Cardiac ventricle fibroblast (primary cell): ENCODE data around the gene FCMR. TPM values are rescaled to one million over a fixed set of nuclear protein-coding genes. Genes with fewer than 3 reads are reported as not detected.

Source experiments
- total RNA-seq: library from RNA; depleted of rRNA; stranded (reverse); fragments of >200 nt; gene quantifications from 2 replicates; pipeline ENCODE4 v1.2.3, GENCODE V29; 2015

The FCMR gene, protein sequence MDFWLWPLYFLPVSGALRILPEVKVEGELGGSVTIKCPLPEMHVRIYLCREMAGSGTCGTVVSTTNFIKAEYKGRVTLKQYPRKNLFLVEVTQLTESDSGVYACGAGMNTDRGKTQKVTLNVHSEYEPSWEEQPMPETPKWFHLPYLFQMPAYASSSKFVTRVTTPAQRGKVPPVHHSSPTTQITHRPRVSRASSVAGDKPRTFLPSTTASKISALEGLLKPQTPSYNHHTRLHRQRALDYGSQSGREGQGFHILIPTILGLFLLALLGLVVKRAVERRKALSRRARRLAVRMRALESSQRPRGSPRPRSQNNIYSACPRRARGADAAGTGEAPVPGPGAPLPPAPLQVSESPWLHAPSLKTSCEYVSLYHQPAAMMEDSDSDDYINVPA
- 1.3 and 1.6 TPM in 2 replicates for total RNA-seq

DNA sequence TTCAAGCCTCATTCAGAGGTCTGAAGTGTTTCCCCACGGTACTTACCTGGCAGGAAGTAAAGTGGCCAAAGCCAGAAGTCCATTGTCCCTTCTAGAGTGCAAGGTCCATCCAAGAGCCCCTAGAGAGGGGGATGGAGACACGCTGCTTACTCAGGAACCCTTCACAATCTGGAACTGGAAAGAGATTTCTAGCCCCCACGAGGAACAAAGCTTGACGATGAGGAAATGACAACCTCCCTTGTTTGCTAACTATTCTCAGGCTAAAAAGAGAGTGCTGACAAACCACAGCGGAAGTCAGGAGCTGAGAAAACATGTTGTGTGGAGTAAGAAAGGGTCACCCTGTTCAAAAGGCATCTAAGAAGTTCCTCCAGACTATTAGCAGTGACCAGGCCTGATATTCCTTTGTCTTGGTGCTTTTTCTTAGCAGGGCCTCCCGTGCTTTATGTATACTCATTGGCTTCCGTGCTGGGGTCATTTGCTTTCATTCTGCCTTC is at the start of gene FCMR:
Gene FCMR (minus strand): TSS at position 170 of the 494 bp plus-strand sequence. CDS start 87 bp downstream, at position 83.

DNA sequence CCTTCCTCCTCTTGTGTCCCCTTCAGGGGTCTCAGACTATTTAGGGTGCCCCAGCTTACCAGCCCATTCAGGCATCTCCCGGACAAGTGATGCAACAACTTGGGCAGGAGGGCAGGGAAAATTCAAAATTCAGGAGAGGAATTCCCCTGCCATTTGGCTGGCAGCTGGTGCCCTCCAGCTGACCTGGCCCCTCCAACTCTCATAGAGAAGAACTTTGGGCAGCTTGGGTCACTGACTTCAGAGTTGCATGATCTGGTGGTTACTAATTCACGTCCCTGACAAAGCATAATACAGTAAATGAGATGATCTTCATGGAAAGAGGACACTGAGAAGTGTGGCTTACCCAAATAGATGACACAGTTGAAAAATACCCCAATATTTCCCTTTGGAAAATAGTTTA is 48.7 kb upstream of the FCMR start, which contains the start of gene FCAMR:
Gene FCAMR (minus strand): TSS at position 15 of the 400 bp plus-strand sequence. CDS start 335 bp downstream, outside the sequence.

DNA sequence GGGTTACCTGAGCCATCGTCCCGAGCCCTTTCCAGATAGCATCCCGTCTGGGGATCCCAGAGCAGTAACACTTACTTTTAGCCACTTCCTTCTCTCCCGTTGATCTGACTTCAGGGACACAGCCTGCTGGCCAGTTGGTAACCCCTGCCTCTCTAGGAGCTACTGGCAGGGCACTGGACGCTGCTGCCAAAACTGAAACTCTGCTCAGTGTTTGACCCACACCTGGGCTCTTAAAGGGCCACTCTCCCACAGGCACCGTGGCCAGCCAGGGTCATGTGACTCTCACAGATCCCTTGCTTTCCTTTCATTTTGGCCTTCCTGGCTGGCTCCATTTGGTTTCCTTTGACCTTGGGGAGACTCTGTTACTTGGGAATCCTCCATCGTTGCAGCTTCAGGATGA is 24.5 kb upstream of the FCMR start, which contains the start of gene PIGR:
Gene PIGR (minus strand): TSS at position 206 of the 400 bp plus-strand sequence. CDS start 5,935 bp downstream, outside the sequence.

DNA sequence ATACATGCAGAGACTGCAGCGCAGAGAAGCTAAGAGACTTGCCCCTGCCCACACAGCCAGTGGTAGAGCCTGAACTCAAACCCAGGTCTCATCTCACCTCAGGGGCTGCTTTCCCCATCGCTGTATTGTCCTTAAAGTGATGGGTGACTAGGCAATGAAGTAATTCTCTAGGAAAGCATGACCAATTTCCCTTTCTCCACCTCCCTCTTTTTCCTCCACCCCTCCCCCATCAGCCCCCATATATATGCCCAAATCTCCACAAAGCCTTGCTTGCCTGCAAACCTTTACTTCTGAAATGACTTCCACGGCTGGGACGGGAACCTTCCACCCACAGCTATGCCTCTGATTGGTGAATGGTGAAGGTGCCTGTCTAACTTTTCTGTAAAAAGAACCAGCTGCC is 24.6 kb downstream of the FCMR start, which contains the start of gene IL24:
Gene IL24 (plus strand): TSS at position 269 of the 400 bp plus-strand sequence. CDS start 390 bp downstream, outside the sequence.

DNA sequence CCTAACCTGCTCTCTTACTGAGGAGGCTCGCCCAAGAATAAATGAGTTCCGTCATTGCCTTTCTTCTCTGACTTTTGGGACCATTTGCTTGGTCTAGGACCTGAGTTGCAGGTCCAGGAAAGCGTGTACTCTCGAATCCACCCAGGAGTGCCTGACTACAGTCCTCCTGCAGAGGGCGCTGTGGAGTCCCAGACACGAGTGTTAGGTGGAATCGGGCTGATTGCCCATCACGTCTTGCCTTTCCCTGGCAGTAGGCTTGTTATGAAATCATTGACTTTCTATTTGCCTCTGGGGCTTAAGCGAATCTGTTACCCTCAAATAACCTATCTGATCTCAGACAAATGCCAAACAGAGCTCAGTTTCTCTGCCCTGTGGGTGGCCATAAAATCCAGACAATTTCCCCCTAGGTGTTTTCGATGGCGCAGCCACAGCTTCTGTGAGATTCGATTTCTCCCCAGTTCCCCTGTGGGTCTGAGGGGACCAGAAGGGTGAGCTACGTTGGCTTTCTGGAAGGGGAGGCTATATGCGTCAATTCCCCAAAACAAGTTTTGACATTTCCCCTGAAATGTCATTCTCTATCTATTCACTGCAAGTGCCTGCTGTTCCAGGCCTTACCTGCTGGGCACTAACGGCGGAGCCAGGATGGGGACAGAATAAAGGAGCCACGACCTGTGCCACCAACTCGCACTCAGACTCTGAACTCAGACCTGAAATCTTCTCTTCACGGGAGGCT is 56.6 kb downstream of the FCMR start, which contains the start of gene IL20:
Gene IL20 (plus strand): TSS at position 685 of the 733 bp plus-strand sequence. CDS start 230 bp downstream, outside the sequence.

Other genes starting within 250 kb of the FCMR start
- 39.9 and 42.4 TPM in 2 replicates for gene MAPKAPK2, start 237.0 kb downstream of the FCMR start, total RNA-seq
- gene IL19, start 151.2 kb downstream of the FCMR start, total RNA-seq, result not detected in 2 replicates
- gene IL10, start 149.4 kb downstream of the FCMR start, total RNA-seq, result not detected in 2 replicates
- not detected in 2 replicates for gene IL20, start 56.3 kb downstream of the FCMR start, total RNA-seq
- 0.12 TPM in 1 of 2 replicates, not detected in the other for gene IL24, start 24.5 kb downstream of the FCMR start, total RNA-seq
- gene PIGR, start 24.5 kb upstream of the FCMR start, total RNA-seq, result not detected in 2 replicates
- gene FCAMR, start 48.5 kb upstream of the FCMR start, total RNA-seq, result not detected in 2 replicates
- not detected in 2 replicates for gene C1orf116, start 110.8 kb upstream of the FCMR start, total RNA-seq
- gene YOD1, start 129.3 kb upstream of the FCMR start, total RNA-seq, result 3.4 and 4.4 TPM in 2 replicates
- gene PFKFB2, start 131.3 kb upstream of the FCMR start, total RNA-seq, result 3.3 and 3.4 TPM in 2 replicates
- gene C4BPB, start 166.9 kb upstream of the FCMR start, total RNA-seq, result not detected in 2 replicates
- not detected in 2 replicates for gene C4BPA, start 182.3 kb upstream of the FCMR start, total RNA-seq